Activated T-cell treated with anti-CD3 and anti-CD28 coated beads for 24 hours (primary cell): ENCODE measurements around the gene COA1.

Experiments used
- DNase-seq: peaks from one replicate; pipeline ENCODE4 v3.0.0-alpha.2; 2020; ENCODE audit warnings: low read depth

The COA1 gene

GRCh38 chr7:43590862-43591557 lies 138.3 kb downstream of the COA1 start:
- DNase-seq, result peak; percentile 35

- DNase-seq, result no peak
Measured at GRCh38 chr7:43589728-43590127, 139.6 kb downstream of the COA1 start.
